Measurements from ENCODE around the gene GRK6.
"Not testable (repeated sequence)": the region's sequence is repeated elsewhere in the genome, so short reads cannot be mapped to it uniquely, and the experiment has no call there.

Gene GRK6

DNA sequence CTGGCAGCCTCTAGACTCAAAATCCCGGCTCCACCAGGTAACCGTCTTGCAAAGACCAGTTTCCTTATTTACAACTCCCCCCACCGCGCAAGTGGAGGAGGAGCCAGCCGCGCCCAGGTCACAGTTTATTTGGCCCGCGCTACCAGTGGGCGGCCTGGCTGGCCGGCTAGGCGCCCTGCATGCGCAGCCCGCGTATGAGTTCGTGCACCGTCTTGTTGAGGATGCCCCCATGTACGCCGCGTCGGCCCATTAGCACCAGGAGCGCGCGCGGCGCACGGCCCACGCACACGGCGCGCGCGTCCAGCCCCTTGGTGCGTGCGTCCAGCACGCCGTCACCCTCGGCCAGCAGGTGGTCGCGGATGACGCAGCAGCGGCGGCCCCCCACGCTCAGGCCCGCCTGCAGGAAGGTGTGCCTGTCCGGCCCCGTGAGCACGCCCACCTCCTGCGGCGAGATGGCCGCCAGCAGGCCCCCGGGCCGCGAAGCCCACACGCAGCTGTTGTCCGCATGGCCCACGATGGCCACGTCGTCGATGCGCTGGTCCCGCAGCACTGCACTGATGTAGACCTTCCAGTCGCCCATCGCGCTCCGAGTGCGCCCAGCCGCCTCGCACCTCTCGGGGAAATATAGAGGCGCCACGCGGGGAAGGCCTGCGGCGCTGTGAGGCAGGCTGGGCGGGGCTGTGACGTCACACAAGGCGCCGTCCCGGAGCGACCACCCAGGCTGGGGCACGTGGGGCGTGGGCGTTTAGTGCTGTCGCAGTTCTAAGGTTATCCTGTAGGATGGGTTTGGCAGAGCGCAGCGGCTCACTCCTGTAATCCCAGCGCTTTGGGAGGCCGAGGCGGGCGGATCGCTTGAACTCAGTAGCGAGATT is 26.2 kb upstream of the GRK6 start, which contains the start of gene PFN3:
Gene PFN3 (minus strand): TSS at position 665 of the 872 bp plus-strand sequence. CDS start 85 bp downstream, at position 580.
- no peak for FAIRE-seq

DNA sequence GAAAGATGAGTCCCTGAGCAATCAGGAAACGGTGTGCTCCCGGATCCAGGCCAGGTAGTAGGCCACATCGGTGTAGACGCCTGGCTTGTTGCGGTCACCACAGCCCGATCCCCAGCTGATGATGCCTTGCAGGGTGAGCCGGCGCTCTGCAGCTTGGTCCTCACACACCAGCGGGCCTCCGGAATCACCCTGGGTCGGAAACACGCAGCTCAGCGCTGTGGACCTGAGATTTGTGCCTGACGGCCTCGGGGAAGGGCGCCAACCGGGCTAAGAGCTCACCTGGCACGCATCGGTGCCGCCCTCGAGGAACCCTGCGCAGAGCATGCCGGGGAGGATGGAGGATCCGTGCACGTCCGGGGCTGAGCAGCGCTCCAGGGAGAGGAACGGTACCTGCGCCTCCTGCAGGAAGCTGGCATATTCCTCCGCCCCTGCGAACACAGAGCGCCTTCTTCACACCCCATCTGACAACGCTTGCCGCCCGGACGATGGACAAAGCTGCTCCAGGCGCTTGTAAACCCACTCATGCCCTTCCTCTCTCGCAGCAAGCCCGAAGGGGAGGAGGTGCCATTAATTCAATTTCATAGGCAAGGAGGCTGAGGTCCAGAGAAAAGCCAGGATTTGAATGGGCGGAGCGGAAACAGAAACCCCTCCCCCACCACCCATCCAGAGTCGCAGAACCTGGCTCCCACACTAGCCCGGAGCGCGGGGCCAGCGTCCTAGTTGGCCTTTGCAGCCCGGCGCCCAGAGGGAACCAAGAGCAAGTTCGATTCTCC is 24.0 kb upstream of the GRK6 start:
- FAIRE-seq = no peak

DNA sequence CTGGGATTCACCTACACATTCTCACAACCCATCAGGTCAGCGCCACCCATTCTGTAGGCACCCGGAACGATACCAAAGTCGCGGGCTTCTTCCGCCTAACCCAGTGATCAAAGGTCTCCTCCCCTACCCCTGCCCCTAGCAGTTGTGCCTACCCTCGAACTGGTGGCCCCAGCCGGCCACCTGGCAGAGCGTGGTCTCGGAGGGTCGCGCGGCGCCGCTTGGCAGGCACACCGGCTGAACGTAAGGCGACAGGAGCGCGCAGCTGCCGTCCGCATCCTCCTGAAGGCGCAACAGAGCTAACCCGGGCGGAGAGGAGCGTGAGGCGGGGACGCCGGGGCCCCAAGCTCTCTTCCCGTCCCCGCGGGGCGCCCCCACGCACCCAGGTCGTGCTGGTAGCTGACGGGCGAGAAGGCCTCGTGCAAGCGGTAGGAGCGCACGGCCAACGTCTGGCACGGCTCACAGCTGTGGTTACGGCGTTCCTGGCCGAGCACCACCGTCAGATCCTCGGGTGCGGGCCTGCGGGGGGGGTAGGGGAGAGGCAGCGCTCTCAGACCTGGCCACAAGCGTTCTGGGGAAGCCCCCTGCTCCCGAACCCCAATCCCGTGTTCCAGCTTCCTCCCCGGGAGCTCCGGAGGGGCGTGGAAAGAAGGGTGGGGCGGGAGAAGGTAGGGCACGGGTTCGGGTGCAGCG is 23.2 kb upstream of the GRK6 start:
- FAIRE-seq = no peak

DNA sequence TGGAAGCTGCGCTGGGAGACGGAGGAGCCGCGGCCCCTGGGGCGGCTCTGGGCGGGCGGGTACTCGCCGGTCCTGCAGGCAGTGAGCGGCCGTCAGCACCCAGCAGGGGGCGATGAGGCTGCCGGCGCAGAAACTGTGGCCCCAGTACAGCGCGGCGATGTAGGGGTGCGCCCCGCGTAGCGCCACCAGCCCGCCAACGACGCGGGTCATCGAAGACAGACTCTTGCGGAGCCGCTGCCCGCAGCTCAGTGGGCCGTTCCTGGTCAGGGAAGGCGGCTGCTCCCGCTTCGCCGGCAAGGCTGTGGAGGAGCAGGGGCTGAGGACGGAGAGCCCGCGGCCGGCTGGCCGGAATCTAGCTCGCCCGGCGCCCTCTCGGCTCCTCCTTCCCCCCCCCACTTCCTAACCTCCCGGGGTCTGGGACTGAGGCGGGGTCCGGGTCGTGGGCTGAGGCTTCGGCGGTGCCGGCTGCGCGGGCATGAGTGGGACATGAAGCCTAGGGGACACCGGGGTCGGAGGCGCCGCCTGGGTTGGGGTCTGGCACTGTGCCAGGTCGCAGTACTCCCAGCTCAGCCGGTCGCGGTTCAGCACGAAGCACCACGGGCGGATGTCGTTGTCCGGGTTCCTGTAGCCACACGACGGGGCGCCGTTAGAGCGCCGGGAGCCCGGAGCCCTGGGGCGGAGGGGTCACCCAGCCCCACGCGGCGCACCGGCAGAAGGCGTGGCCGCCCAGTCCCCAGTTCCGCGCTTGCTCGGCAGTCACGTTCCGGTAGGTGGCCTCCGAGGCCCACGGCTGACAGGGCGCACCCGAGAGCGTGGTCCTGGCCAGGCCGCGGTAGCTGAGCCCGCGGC is 22.5 kb upstream of the GRK6 start:
- no peak for FAIRE-seq

DNA sequence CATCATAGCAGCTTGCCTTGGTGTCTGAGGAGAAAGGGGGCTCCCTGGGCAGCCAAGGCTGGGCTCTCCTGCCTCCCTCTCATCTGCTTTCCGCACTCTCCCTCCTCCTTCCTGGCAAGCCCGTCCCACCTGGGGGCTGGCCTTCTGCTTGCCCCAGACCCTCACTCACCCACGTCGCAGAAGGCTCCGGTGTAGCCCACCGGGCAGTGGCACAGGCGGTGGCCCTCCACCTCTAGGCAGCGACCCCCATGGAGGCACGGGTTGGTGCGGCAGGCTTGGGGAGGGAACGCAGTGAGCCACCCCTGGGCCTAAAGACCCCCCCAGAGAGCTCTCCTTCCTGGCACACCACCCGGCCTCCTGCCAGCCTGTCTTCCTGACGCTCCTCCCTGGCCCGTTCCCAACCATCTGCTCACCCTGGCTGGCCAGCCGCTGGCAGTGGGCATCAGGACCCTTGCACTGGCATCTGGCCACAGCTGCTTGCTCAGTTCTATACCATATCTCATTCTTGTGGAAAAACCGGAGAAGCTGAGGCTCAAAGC is 21.8 kb upstream of the GRK6 start:
- no peak for FAIRE-seq

DNA sequence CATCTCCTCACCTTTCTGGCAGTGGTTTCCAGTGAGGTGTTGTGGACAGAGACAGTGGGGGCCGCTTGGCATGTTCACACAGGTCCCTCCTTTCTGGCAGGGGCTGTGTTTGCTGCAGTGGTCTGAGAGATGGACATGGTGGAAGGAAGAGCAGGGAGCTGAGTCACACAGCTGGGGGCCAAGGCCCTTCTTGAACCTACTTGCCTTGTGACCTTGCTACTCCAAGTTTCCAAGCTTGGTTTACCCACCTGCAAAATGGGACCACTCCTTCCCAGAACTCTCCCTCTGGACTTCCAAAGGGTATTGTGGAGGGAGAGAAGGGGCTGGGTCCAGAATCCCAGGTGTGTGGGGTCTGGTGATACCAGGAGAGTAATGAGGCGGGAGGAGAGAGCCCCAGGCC is 21.2 kb upstream of the GRK6 start:
- no peak for FAIRE-seq

DNA sequence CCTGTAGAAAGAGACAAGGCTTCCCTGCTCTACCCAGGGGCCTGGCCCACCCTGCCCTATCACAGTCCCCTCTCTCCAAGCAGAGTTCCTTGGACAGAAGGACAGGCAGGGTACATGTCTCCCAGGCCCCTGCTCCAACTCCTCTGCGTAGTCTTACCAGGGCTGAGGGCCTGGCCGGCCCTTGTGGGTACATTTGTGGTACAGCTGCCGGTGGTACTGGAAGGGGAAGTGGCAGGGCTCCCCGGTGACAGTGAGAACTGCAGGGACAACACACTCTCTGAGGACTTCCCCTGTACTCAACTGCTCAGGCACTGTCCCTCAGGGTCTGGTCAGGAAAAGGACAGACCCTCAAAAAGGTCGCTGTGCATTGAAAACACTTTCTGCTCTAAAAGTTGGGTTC is 20.7 kb upstream of the GRK6 start:
- FAIRE-seq = no peak

DNA sequence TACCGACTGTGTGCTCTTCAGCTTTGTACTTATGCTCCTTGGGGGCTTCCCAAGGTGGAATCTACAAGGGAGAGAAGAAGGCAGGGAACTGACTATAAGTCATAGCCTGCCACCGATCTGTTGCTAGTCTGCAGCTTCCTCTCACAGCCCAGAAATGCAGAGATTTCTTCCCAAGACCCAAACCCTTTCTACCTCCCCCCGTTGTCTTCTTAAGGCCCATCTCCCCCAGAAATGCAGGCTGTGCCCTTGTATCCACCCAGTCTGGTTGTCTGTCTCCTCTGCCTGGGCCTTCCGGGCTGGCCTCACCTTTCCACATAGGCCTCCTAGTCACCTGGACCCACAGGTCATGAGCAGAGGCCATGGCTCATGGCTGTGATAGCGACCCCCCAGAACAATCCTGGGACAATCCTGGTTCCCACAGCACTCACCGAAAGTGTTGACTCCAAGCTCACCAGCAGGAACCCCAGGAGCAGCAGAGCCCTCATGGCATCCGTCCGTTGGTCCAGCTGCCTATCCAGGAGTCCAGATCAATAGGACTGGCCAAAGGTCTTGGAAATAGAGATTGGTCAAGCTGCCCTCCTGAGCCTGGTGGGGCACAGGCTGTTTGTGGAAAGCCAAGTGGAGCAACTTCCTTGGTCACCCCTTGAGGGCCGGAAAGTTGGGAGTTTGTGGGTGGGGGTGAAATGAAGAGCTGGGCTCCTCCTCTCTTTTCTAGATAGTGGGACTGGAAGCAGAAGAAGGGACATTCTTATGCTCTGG is 17.3 kb upstream of the GRK6 start, which contains the start of gene F12:
Gene F12 (minus strand): TSS at position 522 of the 759 bp plus-strand sequence. CDS start 37 bp downstream, at position 485.
- FAIRE-seq = no peak

DNA sequence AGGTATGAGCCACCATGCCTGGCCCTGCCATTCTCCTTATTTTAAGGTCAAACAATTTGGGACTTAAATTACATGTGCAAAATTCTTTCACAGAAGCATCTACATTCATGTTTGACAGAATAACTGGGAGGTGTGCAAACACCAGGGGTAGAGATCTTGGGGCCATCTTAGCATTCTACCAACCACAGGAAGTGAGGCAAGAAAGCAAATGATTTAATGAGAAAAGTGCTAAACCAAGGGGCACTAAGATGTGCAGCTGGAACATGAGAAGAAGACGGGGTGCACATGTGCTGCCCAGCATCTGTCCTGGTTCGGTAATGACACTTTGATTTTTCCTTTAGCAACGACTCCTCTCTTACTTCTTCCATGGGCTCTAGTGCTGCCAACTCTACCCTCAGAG is 15.9 kb upstream of the GRK6 start:
- FAIRE-seq = no peak

DNA sequence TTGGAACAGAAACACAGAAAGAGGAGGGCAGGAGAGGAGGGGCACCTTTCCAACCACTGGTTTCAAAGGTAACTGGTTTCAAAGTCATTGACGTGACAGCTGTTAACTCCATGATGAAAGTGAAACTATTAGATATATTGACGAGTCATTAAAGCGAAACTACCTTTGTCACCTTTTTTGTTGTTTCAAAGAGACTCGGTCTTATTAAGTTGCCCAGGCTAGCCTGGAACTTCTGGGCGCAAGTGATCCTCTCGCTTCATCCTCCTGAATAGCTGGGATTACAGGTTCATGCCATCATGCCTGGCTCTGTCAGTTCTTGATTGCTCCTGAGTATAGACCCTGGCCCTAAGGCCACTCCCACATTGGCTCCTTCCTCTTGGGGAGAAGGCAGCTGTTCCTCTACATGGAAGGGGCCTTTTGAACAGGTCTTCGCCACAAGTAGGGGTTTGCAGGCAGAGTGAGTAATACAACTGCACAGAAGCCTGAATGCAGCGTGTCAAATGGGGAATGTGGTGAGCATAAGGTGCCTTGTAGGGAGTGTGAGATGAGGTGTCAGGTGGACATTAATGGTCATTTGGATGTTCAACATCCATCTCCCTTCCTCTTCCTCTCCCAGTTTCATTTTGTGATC is 13.8 kb upstream of the GRK6 start:
- no peak for FAIRE-seq

DNA sequence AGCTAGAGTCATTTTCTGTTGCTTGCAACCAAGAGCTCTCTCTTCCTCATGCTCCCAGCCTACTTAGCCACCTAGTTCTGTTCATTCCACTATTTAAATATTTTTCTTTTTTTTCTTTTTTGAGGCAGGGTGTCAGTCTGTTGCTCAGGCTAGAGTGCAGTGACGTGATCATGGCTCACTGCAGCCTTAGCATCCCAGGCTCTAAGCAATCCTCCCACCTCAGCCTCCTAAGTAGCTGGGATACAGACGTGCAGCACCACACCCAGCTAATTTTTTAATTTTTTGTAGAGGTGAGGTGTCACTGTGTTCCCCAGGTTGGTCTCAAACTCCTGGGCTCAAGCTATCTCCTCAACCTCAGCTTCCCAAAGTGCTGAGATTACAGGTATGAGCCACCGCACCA is 12.0 kb upstream of the GRK6 start:
- FAIRE-seq = no peak

DNA sequence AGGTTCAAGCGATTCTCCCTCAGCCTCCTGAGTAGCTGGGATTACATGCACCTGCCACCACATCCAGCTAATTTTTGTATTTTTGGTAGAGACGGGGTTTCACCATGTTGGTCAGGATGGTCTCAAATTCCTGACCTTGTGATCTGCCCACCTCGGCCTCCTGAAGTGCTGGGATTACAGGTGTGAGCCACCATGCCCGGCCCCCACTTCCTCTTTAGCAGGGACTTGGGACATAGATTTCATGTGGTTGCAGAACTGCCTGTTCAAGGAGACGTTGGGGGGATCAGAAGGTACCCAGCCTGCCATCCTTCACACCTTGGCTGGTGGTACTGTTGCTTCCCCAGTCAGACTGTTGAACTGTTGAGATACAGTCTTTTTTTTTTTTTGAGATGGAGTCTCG is 9.4 kb upstream of the GRK6 start:
- FAIRE-seq = not testable (repeated sequence)

DNA sequence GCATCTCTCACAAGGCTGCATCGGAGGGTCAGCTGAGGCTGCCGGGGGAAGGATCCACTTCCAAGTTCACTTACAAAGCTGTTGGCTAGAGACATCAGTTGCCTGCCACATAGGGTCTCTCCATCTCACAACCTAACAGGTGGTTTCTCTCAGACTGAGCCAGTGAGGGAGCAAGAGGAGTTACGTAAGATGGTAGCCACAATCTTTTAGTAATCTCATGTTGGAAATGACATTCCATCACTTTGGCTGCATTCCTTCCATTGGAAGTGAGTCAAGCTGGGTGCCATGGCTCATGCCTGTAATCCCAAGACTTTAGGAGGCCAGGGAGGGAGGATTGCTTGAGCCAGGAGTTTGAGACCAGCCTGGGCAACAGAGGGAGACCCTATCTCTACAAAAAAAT is 7.4 kb upstream of the GRK6 start:
- no peak for FAIRE-seq

DNA sequence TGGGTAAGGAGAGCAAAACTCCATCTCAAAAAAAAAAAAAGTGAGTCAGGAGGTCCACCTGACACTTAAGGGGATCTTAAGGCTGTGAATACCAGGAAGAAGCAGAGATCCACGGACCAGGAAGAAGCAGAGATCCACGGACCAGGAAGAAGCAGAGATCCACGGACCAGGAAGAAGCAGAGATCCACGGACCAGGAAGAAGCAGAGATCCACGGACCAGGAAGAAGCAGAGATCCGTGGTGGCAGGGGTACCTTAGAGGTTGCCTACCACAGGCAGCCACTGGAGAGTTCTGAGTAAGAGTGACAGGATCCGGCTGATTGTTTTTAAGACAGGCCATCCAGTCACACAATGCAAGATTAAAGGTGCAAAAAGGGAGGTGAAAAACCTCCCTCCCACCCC is 6.0 kb upstream of the GRK6 start:
- not testable (repeated sequence) for FAIRE-seq

DNA sequence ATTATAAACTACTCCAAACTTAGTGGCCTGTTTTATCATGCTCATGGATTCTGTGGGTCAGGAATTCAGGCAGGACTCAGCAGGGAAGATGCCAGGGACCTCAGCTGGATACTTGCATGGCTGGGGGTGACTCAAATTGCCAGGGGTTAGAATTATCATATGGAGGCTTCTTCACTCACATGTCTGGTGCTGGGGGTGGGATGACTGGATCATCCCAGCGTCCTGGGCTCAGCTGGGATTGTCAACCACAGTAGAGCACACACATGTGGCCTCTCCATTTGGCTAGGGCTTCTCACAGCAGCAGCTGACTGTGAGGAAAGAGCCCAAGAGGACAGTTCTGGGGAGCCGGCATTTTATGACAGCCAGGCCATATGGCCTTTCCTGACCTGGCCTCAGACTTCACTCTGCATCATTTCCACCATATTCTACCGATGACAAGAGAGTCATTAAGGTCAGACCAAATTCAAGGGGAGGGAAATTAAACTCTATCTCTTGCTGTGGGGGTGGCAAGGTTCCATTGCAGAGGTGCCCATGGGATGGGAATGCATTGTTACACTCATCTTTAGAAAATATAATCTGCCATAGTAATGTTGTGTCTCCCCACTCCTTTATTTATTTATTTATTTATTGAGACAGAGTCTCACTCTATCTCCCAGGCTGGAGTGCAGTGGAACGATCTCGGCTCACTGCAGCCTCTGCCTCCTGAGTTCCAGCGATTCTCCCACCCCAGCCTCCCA is 5.2 kb upstream of the GRK6 start:
- no peak for FAIRE-seq

DNA sequence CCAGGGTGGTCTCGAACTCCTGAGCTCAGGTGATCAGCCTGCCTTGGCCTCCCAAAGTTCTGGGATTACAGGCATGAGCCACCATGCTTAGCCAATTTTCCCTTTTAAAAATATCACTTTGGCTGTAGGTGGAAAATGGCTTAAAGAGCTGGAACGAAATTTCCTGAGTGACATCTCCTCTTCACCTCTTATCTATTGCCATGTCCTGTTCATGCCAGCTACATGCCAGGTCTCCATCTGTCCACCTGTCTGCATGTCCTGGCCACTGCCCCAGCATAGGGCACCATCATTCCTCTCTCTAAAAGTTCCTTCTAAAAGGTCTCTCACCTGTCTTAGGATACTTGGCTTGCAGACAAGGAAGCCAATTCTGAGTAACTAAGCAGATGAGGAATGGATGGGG is 2.8 kb upstream of the GRK6 start:
- no peak for FAIRE-seq

DNA sequence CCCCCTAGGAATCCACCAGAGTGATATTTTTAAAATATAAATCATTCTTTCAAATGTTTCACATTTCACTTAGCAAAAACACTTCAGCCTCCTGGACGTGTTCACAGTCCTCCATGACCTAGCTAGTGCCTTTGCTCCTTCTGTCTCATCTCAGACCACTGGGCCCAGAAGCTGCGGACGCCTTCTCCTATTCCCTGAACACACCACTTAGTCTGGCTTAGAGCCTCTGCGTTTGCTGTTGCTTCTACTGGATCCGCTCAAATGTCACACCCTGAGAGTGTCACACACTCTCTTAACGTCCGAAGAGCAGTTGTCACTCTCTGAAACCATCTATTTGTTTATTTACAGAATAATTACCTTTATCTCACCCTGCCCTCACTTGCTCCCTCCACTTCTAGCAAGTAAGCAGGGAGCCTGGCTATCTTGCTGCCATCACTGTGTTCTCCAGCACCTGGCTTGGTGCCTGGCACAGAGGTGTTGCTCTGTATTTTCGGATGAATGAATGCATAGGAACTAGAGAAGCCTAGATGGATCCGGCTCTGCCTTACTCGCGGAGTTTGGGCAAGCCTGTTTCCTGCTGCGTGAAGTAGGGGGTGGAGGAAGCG is 1.2 kb upstream of the GRK6 start:
- no peak for FAIRE-seq

DNA sequence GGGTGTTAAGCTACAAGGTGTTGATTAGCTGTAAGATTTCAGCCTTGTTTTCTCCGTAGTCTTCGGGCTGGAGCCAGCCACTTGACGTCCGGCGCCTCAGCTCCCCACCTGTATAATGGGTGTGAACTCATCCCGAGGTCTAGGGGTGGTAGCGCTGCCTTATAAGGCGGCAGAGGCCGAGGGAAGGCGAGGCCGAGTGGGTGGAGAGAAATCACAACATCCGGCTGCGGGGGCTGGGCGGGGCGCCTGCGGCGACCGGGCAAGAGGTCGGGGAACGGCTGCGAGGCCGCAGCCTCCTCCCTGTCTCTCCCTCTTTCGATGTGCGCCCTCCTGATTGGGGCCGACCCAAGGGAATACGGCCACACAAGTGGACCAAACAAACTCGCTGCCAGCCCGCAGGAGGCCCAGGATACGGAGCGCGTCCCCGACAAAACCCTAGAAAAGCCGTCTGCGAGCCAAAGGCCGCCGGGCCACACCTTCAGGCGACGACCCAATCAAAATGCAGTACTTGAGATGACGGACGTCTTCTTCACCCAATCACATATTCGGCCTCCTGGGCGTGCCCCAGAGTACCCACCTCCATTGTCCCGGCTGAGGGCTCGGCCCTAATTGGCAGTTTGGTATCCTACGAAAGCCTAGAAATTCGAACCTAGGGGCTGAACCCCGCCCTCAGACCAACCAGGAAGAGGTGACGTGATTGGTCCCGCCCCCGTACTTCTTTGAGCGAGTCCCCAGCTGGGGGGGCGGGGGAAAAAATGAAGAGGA is 493 bp upstream of the GRK6 start:
- FAIRE-seq = peak; percentile 97

Measured in TTC549 (cell line).